DMS153 treated with DMSO at 0.1 percent for 48 hours (cell line): ENCODE results near the gene USP46.

Experiments
- DNase-seq: peaks from one replicate; lab custom pipeline; 2025; ENCODE audit not compliant: unreplicated experiment; lab: John Stamatoyannopoulos, UW

Gene USP46, protein sequence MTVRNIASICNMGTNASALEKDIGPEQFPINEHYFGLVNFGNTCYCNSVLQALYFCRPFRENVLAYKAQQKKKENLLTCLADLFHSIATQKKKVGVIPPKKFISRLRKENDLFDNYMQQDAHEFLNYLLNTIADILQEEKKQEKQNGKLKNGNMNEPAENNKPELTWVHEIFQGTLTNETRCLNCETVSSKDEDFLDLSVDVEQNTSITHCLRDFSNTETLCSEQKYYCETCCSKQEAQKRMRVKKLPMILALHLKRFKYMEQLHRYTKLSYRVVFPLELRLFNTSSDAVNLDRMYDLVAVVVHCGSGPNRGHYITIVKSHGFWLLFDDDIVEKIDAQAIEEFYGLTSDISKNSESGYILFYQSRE

DNA sequence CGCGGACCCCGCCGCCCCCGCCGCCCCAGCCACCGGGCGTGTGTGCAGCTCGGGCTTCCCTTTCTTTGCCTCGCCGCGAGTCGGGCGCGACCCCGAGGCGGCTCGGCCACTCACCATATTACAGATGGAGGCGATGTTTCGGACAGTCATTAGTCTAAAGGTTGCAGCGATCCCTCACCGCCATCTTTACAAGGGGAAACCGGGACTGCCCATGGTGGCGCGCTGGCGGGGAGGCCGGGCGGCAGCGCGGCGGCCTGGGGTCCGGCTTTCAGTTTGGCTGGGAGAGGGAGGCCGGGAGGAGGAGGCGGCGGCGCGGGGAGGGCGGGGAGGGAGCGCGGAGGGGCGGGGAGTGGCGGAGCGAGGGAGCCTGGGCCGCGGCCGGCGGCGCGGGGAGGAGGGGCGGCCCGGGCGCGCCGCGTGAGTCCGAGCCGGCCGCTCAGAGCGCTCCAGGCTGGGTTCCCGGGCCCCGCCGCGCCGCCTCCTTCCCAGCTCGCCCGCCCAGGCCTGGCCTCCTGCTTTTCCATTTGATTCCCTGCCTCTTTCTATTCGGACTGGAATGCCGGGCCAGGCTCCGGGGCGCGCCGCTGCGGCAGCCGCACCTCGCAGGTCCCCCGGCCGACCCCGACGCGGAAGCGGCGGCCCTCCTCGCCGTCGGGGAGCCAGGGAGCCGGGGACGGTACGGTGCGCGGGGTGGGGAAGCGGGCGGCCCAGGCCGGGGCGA is at the start of gene USP46:
TSS of gene USP46 (minus strand) at position 301 of the 721 bp plus-strand sequence. CDS start at position 150, 151 bp downstream.
- DNase-seq, result peak; percentile 36

DNA sequence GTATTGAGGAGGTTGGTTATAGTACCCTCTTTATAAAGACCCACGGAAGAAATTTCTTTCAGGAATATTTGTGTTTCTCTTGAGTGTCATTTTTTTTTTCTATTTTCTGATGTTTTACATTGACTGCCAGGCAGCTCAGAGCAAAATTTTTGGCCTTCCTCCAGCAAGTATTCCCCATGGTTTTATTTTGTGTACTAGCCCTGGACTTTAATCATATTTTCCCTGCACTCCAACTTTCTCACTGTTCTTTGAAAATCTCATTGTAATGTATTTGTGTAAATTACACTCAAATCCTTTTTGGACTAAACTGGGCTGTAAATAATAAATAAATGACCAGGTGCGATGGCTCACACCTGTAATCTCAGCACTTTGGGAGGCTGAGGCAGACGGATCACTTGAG is 45.6 kb upstream of the USP46 start:
- no peak for DNase-seq

DNA sequence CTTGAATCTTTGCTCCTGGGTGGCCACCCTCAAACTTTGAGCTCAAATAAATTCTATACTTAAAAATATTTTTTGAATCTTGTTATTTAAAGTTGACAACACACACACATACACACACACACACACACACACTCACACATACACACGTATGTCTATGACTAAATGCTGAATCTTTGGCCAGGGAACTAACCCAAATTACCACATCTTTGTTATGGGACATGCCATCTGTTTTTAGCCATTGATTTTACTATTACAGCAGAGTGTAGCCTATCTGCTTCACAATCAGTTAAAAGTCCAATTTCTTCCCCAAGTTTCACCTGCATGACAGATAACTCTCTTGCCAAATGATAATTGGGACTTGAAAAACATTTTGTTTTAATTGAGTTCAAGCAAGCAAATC is 45.0 kb upstream of the USP46 start:
- DNase-seq, result no peak

DNA sequence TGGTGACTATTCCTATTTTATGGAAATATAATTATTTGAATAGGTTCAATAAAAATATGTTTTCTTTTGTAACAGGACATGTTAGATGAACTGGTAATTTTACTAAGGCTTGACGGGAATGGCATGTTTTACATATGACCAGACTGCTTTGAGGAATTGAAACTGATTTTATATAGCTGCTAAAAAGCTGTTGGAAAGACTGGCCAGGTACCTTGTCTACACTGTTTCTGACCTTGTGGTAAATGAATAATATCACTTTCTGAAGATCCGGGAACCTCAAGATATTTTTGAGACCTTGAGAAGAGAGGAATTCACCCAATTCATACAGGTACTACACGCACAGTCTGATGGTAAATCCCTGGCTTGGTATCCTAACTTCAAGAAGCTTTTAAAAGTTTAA is 42.1 kb upstream of the USP46 start:
- no peak for DNase-seq

DNA sequence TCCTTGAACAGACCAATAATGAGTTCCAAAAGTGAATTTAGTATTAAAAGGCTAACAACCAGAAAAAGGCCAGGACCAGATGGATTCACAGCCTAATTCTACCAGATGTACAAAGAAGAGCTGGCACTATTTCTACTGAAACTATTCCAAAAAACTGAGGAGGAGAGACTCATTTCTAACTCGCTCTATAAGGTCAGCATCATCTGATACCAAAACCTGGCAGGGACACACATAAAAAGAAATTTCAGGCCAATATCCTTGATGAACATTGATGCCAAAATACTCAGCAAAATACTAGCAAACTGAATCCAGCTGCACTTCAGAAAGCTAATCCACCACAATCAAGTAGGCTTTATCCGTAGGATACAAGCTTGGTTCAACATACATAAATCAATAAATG is 35.8 kb upstream of the USP46 start:
- DNase-seq, result no peak

DNA sequence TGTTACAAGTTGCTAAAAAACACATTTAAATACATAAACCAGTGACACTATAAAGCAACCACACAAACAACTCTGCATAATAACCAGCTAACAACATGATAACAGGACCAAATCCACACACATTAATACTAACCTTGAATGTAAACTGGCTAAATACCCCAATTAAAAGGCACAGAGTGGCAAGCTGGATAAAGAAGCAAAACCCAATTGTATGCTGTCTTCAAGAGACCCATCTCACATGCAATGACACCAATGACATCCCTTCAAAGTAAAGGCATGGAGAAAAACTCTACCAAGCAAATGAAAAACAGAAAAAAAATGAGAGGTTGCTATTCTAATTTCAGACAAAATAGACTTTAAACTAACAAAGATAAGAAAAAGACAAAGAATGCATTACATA is 34.4 kb upstream of the USP46 start:
- DNase-seq, result no peak

DNA sequence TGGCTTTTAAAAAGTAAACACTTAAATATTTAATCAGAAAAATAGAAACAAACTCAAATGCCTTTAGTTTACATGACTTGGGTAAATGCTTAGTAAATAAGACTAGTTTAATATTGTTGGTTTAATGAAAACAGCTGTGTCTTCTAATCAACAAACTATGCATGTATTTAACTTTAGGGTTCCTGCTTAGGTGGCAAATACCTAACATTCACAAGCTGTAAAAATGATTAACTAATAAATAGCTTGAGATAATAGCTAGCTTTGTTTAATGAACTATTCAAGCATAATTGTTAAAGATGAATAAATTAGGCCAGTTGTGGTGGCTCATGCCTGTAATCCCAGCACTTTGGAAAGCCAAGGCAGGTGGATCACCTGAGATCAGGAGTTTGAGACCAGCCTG is 30.0 kb upstream of the USP46 start:
- no peak for DNase-seq

DNA sequence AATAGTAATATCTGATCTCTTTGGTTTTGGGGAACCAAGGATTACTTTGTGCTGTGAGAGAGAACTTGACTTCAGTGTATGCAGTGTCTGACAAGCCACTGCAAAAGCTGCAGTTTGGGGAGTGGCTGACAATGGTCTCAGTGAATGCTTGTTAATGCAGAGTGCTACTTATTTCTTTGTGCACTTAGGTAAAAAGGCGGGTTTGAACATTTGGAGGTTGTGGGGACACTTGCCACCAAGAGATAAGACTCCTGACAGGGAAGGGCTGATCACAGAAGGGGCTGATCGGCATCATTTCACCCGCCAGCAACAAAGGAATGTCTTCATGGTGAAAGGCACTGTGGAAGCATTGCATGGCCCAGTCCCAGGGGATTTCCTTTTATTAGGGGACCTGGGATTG is 28.6 kb upstream of the USP46 start:
- DNase-seq, result no peak

DNA sequence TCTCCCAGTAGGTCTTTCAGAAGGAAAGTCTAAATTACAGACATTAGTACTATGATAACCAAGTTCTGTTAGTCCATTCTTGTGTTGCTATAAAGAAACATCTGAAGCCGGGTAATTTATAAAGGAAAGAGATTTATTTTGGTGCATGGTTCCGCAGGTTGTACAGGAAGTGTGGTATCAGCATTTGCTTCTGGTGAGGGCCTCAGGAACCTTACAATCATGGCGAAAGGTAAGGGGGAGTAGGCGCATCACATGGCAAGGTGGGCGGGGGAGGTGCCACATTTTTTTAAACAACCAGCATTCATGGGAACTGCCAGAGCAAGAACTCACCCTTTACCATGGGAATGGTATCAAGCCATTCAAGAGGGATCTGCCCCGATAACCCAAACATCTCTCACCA is 26.2 kb upstream of the USP46 start:
- DNase-seq, result no peak

DNA sequence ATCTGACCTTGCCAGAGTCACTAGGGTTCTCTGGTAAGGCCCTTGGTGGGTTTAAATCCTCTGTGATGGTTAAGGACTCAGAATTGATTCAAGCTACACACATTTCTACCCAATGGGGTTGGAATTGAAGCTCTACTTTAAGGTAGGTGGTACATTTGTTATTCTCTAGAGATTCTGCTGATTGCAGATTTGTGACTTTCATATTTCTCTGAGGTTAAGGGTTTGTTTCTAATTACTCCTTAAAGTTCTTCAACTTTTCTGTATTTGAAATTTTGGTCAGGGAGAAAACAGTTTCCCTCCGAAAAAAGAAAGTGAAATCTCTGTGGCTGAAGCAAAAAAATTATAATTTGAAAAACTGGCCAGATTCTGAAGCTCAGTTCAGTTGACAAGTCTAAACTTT is 25.8 kb upstream of the USP46 start:
- no peak for DNase-seq

DNA sequence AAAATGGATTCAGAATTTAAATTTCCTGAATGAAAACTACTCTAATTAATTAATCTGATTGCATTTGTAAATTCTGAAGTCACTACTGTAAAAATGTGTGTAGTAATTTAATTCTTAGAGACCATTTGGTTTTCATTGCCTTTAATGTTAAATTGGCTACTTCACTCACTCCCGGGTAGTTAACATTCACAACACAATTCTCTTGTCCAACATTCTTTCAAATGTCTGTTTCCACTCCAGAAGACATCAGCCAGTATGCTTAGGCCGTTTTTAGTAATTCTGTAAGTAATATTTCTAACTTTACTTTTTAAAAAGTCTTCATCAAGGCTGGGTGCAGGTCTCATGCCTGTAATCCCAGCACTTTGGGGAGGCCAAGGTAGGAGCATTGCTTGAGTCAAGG is 21.3 kb upstream of the USP46 start:
- no peak for DNase-seq

DNA sequence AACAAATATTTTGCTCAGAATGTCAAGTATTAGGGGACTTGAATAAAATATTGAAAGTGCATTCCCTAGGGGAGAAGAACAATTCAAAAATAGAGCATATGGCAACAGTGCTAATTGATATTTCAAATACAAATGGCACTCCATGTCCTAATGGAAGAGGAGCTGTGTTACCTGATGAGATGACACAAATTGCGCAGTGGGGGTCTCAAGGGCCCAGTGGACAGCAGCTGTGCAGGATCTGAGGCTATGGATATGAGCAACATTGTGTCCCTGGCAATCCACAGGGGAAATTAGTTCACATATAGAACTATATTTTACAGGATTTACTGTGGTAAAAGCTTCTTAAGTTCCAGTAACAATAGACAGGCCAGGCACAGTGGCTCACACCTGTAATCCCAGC is 17.4 kb upstream of the USP46 start:
- no peak for DNase-seq

DNA sequence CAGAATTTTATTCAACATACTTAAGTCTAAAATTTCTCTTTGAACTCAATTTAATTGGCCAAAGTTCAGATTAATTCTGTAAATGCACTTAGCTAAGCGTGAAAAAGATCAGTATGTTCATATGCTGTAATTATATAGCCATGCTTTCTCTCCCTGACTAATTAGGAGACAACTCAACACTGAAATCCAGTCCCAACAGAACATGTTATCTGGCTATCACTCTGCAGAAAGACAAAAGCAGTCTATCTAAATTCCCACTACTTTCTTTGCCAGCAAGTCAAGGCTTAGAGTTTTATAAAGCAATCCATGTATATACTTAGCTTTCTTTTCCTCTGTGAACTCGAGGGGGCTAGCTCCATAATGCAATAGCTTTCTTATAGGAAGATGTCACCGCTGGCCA is 16.0 kb upstream of the USP46 start:
- no peak for DNase-seq

DNA sequence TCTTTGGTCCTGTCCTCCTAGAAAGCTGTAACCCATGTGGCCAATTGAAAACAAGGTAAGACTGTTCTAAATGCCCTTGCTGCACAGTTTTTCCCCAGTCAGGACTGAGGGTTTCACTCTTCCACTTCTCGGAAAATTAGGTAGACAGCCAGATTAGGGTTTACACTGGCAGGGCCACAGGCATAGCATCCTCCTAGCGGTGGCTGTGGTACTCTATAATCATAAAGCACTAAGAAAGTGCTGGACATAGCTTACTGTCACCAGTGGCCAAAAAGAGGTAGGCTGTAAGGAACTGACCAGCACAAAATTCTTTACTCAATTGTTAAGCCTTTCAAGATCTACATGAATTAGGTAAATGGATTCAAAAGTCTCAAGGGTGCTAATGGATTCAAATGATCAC is 11.6 kb upstream of the USP46 start:
- no peak for DNase-seq

DNA sequence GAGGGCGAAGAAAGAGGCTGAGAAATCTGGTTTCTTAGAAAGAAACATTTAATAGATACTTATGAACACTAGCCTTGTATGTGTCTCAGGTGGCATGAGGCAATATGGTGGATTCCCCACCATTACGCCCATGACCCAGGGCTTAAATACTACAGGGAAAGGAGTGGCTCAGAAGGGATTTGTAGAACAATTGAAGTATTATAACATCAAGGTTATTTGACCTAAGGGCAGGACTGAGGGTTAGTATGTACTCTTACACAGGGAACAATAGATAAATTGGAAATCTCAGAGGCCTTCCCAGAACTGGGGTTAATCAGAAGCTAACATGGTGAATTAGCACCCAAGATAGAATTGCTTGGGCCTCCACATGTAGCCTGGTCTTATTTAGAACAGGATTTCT is 11.0 kb upstream of the USP46 start:
- DNase-seq, result no peak

DNA sequence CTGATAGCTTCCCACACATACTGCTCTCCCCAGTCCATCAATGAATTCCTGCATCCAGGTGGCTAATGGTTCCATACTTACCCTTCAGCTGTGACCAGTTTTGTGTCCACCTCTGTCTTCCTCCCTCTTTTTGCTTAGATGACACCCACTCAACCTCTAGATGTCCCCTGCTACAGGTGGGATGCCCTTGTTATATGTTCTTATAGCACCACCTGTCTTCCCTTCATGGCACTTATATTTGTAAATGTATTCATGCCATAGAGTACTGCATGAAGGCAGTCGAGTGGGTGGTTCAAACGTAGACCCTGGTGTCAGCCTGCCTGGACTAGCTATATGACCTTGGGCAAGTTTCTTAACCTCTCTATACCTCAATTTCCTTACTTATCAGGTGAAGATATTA is 6.5 kb upstream of the USP46 start:
- DNase-seq, result no peak

DNA sequence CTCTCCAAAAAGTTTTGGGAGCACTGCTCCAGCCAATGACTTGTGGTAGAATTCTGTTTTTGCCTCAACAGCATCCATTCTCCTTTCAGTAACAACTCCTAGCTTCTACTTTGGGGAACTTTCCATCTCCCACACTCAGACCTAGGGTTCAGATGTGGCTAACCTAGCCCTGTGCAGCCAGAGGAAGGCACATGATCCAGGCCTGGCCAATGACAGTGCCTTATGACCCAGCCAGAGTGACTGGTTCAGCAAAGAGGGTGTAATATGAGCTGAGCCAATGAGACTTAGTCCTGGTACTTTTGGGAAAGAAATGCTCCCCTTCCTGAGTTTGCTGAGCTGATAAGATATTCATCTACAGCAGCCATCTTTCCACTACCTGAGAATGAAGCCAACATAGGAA is 5.4 kb upstream of the USP46 start:
- DNase-seq, result no peak

DNA sequence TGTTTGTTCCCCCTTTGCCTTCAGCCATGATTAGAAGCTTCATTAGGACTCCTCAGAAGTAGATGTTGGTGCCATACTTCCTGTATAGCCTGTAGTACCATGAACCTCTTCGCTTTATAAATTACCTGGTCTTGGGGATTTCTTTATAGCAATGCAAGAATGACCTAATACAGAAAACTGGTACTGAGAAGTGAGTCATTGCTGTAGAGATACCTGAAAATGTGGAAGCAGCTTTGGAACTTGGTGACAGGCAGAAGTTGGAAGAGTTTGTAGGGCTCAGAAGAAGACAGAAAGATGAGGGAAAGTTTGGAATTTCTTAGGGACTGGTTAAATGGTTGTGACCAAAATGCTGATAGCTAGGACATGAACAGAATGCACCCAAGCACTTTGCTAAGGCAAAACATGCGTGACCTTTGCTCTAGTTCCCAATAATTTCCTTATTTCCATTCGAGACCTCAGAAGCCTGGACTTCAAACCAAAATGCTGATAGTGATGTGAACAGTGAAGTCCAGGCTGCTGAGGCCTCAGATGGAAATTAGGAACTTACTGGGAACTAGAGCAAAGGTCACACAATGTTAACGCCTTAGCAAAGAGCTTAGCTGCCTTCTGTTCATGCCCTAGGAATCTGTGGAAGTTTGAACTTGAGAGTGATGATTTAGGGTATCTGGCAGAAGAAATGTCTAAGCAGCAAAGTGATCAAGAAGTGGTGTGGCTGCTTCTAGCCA is 3.0 kb upstream of the USP46 start:
- DNase-seq, result no peak

DNA sequence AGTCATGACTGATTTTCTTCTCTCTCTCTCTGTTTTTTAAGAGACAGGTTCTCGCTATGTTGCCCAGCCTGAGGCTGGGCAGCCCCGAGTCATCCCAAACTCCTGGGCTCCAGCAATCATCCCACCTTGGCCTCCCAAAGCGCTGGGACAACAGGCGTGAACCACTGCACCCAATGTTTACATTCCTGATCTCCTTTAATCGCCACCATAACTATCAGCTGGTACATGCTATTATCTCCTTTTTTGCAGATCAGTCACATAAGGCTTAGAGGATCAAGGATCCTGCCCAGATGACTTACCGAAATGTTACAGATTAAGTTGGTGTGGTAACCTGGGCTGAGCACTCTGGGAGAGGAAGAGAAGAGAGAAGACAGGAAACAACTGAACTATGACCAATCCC is 1.5 kb upstream of the USP46 start:
- no peak for DNase-seq

DNA sequence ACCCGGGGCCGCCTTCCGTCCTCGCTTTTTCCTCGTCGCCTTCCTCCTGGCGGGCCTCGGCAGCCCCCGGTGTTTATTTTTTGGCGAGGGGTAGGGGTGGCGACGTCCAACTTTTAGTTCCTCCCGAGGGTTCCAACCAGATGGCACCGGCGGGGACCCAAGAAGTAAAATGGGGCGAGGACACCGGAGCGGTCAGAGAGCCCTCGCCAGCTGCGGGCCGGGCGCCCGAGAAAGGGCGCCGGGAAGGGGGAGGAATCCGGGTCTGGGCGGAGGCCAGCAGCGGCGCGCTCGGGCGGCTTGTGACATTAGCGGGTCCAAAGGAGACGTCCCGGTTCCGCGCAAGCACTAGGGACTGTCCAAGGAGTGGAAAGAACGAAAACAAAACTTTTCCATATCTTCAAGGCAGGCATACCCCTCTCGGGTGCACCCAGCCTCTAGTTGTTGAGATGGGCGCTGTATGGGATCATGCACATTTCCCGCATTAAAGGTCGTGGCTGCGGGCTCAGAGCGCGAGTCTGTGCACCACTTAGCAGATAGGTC is 691 bp upstream of the USP46 start:
- no peak for DNase-seq

DNA sequence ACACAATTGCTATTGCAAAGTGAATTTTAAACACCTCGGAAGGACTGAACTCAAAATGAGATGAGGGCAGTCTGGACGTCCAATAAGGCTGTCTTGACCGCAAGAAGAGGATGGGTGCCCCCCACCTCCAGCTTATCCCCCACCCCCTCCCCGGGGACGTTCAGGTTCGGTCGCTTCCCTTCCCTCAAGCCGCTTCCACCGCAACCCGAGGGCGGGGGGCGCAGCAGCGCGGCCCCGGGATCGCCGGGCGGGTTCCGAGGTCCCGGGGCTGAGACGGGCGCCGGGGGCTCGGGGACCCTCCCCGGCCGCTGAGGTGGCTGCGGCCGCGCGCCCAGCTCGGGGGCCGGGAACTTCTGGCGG is 480 bp downstream of the USP46 start:
- no peak for DNase-seq
